ENCODE measurements around the gene CUBN.

CUBN gene

DNA sequence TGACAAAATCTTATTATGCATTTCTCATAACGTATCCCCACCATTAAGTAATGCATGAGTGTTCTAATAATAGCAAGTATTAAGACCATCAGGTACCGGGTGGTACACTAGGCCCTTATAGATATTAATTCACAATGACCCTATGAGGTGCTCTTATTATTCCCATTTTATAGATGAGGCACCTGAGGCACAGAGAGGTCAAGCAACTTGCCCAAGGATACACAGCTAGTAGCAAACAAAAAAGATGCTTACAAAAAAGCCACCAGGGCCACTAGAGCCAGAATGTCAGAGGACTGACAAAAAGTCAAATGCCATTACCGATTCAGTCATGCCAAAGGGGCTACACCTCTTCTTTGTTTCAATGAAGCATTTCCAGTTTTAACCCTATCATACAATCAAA is 318.3 kb downstream of the CUBN start:
- no peak overlapping the region for H3K4me3 ChIP-seq (ENCODE audit: extremely low read depth, insufficient read depth, low read length, poor library complexity, severe bottlenecking)
- WGBS, 2 experiments (ENCODE audit: insufficient coverage in 2 of 2) = 45 to 74% methylated on average over 1 to 3 of the region's 3 CpGs
- H3K9me3 ChIP-seq (ENCODE audit: control insufficient read depth, low read length) = no peaks in the 10 kb centered on the region
- no peaks in the 10 kb centered on the region for H3K4me1 ChIP-seq (ENCODE audit: control insufficient read depth, insufficient read depth, low read length, poor library complexity, severe bottlenecking)
- no peak overlapping the region for H3K27ac ChIP-seq (ENCODE audit: low read depth, low read length, severe bottlenecking)
- peaks cover 36% of the 10 kb centered on the region for H3K36me3 ChIP-seq (ENCODE audit: control insufficient read depth, insufficient read depth, low read length)

DNA sequence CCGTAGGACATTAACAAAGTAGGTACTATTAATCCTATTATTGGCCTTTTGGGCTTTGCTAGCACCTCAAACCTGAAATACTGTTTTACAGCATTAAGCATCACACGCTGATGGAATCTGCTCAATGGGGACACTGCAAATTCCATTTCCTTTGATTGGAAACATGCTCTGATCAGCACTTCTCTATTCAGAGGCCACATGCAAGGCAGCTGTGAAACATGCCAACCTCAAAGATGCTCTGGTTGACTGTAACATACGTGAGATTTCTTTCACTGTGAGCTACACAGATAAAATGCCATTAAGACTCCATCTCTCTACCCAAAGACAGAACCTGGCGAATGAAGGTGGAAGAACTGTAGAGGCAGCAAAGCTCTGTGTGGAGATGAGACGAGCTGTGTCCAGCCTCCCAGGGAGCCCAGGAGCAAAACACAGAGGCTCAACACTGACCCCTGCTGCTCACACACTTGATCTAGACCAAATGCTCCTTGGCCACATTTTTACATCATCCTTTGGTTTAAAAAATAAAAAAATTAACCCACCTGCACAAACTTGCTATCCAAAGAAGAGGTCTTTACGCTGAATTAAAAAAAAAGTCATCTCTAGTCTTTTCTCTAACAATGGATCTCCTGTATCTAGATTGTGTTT is 320.4 kb downstream of the CUBN start:
- WGBS, 2 experiments (ENCODE audit: insufficient coverage in 2 of 2) = 82 to 97% methylated on average over 3 to 4 of the region's 6 CpGs
- no peaks in the 10 kb centered on the region for H3K4me1 ChIP-seq (ENCODE audit: control insufficient read depth, insufficient read depth, low read length, poor library complexity, severe bottlenecking)
- no peak overlapping the region for H3K27ac ChIP-seq (ENCODE audit: low read depth, low read length, severe bottlenecking)
- H3K9me3 ChIP-seq (ENCODE audit: control insufficient read depth, low read length) = no peaks in the 10 kb centered on the region
- peaks cover 39% of the 10 kb centered on the region for H3K36me3 ChIP-seq (ENCODE audit: control insufficient read depth, insufficient read depth, low read length)
- H3K4me3 ChIP-seq (ENCODE audit: extremely low read depth, insufficient read depth, low read length, poor library complexity, severe bottlenecking) = no peak overlapping the region

DNA sequence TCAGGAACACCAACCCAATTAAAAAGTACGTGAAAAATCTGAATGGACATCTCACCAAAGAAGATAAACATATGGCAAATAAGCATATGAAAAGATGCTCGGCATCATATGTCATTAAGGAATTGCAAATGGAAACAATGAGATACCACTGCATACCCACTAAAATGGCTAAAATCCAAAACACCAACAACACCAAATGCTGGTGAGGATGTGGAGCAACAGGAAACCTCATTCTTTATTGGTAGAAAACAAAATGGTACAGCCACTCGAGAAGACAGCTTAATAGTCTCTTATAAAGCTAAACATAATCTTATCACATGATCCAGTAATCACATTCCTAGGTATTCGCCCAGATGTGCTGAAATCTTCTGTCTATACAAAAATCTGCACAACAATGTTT is 325.5 kb downstream of the CUBN start:
- no peak overlapping the region for H3K27ac ChIP-seq (ENCODE audit: low read depth, low read length, severe bottlenecking)
- H3K4me1 ChIP-seq (ENCODE audit: control insufficient read depth, insufficient read depth, low read length, poor library complexity, severe bottlenecking) = no peaks in the 10 kb centered on the region
- H3K36me3 ChIP-seq (ENCODE audit: control insufficient read depth, insufficient read depth, low read length) = peaks cover 15% of the 10 kb centered on the region
- 80 to 94% methylated on average over 2 to 3 of the region's 4 CpGs for WGBS, 2 experiments (ENCODE audit: insufficient coverage in 2 of 2)
- H3K4me3 ChIP-seq (ENCODE audit: extremely low read depth, insufficient read depth, low read length, poor library complexity, severe bottlenecking) = no peak overlapping the region
- H3K9me3 ChIP-seq (ENCODE audit: control insufficient read depth, low read length) = no peaks in the 10 kb centered on the region

DNA sequence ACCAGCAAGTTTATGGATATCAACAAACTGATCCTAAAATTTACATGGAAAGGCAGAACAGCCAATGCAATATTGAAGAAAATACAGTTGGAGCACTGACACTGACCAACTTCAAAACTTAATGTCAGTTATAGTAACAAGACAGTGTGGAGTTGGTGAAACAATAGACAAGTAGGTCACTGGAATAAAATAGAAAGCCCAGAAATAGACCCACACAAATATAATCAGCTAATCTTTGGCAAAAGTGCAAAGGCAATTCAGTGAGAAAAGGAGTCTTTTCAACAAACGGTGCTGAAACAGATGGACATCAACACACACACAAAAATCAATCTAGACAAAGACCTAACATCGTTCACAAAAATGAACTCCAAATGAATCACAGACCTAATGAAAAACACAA is 326.1 kb downstream of the CUBN start:
- no peaks in the 10 kb centered on the region for H3K9me3 ChIP-seq (ENCODE audit: control insufficient read depth, low read length)
- H3K4me3 ChIP-seq (ENCODE audit: extremely low read depth, insufficient read depth, low read length, poor library complexity, severe bottlenecking) = no peak overlapping the region
- no peak overlapping the region for H3K27ac ChIP-seq (ENCODE audit: low read depth, low read length, severe bottlenecking)
- H3K36me3 ChIP-seq (ENCODE audit: control insufficient read depth, insufficient read depth, low read length) = peaks cover 10% of the 10 kb centered on the region
- no CpG with 5 or more reads among the region's 2 CpGs for WGBS, 2 experiments (ENCODE audit: insufficient coverage in 2 of 2)
- no peaks in the 10 kb centered on the region for H3K4me1 ChIP-seq (ENCODE audit: control insufficient read depth, insufficient read depth, low read length, poor library complexity, severe bottlenecking)

DNA sequence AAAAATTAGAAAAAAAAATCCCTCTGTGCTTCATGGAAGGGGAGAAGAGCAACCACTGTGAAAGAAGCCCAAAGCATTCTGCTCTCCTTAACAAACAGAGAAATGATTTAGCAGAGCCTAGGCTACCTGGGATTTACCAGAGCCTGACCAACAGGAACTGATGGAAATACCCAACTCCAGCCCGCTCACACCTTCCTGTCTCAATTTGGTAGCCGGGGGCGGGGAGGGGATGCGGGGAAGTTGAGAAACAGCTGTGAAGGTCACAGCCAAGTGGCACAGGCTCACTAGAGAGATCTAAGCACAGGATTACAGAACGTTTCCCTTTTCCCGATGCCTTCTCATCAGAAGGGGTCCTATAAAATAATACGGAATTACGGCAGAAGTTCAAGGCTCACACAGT is 330.0 kb downstream of the CUBN start:
- H3K4me1 ChIP-seq (ENCODE audit: control insufficient read depth, insufficient read depth, low read length, poor library complexity, severe bottlenecking) = no peaks in the 10 kb centered on the region
- 85 to 94% methylated on average over 5 to 7 of the region's 8 CpGs for WGBS, 2 experiments (ENCODE audit: insufficient coverage in 2 of 2)
- no peaks in the 10 kb centered on the region for H3K9me3 ChIP-seq (ENCODE audit: control insufficient read depth, low read length)
- no peak overlapping the region for H3K27ac ChIP-seq (ENCODE audit: low read depth, low read length, severe bottlenecking)
- no peak overlapping the region for H3K4me3 ChIP-seq (ENCODE audit: extremely low read depth, insufficient read depth, low read length, poor library complexity, severe bottlenecking)
- peaks cover under 1% of the 10 kb centered on the region for H3K36me3 ChIP-seq (ENCODE audit: control insufficient read depth, insufficient read depth, low read length)

DNA sequence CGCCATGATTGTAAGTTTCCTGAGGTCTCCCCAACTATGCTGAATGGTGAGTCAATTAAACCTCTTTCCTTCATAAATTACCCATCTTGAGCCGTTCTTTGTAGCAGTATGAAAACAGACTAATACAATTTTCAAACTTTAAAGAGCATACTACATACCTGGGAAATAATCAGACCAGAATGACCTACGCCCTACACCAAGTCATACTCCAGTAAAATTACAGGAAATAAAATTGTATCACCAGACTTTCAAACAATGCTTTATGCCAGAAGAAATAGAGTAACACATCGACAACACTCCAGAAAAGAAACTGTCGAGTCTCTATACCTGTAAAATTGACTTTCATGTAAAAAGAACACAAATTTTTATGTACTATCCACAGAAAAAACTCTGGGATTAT is 331.0 kb downstream of the CUBN start:
- Histone ChIP-seq H3K36me3 (ENCODE audit: control insufficient read depth, insufficient read depth, low read length) (peaks cover 9% of the 10 kb centered on the region), H3K27ac (ENCODE audit: low read depth, low read length, severe bottlenecking) (no peak overlapping the region), H3K9me3 (ENCODE audit: control insufficient read depth, low read length) (no peaks in the 10 kb centered on the region), H3K4me1 (ENCODE audit: control insufficient read depth, insufficient read depth, low read length, poor library complexity, severe bottlenecking) (no peaks in the 10 kb centered on the region), H3K4me3 (ENCODE audit: extremely low read depth, insufficient read depth, low read length, poor library complexity, severe bottlenecking) (no peak overlapping the region)
- WGBS, 2 experiments (ENCODE audit: insufficient coverage in 2 of 2) = 92 to 100% methylated on average over 2 to 4 of the region's 5 CpGs

DNA sequence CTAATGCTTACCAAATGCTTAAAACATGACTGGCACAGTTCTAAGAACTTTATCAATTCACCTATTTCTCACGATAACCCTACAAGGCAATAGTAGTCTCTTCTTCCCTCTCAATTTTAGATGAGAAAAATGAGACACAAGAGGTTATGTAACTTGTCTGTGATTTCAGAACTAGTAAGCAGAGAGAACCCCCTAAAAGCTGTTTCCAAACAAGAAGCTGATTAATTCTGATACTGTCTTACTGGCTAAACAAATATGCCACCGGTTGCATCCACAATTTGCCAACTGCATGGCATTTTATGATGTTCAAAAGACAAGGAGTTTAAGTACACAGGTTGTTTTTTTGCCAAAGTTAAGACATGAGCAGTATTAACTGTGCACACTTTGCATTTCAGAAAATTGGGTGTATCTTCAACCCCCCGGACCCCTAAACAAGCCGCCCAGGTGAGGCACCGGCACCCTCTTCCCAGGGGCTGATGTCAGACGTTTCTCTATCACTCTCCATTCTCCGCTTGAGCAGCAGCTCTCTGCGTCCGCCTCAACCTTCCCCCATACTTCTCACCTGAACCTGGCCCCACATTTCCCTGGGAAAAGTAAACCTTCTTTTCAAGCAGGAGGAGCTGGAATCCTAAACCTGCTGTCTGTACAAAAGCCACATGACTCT is 334.1 kb downstream of the CUBN start:
- H3K9me3 ChIP-seq (ENCODE audit: control insufficient read depth, low read length) = no peaks in the 10 kb centered on the region
- 87 to 91% methylated on average over 7 to 8 of the region's 9 CpGs for WGBS, 2 experiments (ENCODE audit: insufficient coverage in 2 of 2)
- H3K27ac ChIP-seq (ENCODE audit: low read depth, low read length, severe bottlenecking) = no peak overlapping the region
- no peak overlapping the region for H3K4me3 ChIP-seq (ENCODE audit: extremely low read depth, insufficient read depth, low read length, poor library complexity, severe bottlenecking)
- peaks cover 27% of the 10 kb centered on the region for H3K36me3 ChIP-seq (ENCODE audit: control insufficient read depth, insufficient read depth, low read length)
- H3K4me1 ChIP-seq (ENCODE audit: control insufficient read depth, insufficient read depth, low read length, poor library complexity, severe bottlenecking) = no peaks in the 10 kb centered on the region

DNA sequence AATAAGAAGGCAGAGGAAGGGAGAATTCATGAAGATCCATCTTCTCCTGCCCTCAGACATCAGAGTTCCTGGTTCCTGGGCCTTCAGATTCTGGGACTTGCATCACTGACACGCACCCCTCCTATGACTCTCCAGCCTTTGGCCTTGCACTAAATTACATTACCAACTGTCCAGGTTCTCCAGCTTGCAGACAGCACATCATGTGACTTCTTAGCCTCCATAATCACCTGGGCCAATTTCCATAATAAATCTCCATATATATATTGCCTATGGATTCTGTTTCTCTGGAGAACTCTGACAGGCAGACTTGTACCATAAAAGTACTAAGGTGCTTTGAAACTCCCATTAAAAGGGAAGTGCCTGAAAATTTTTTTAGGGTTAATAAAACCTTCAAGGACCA is 335.6 kb downstream of the CUBN start:
- Histone ChIP-seq H3K4me1 (ENCODE audit: control insufficient read depth, insufficient read depth, low read length, poor library complexity, severe bottlenecking) (no peaks in the 10 kb centered on the region), H3K9me3 (ENCODE audit: control insufficient read depth, low read length) (no peaks in the 10 kb centered on the region), H3K36me3 (ENCODE audit: control insufficient read depth, insufficient read depth, low read length) (peaks cover 28% of the 10 kb centered on the region), H3K4me3 (ENCODE audit: extremely low read depth, insufficient read depth, low read length, poor library complexity, severe bottlenecking) (no peak overlapping the region), H3K27ac (ENCODE audit: low read depth, low read length, severe bottlenecking) (no peak overlapping the region)
- 100% methylated on average over 1 of the region's 1 CpG; no CpG with 5 or more reads in 1 of the 2 experiments for WGBS, 2 experiments (ENCODE audit: insufficient coverage in 2 of 2)

DNA sequence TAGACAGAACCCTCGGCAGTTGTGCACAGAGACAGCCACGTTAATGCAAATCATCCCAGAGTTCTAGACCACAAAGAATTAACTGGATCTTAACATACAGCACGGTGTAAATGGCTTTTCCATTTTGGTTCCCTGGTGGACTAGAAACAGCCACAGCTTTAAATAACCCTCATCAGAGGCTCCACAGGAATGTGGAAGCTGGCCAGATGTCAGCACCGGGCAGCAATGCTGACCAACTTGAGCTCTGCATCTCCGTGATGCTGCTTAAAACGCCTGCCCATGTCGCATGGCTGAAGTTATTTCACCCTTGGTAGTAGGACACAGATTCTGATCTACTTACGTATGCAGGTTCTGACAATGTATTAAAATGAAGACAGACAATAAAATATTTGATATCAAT is 336.9 kb downstream of the CUBN start:
- H3K36me3 ChIP-seq (ENCODE audit: control insufficient read depth, insufficient read depth, low read length) = peaks cover 30% of the 10 kb centered on the region
- H3K4me3 ChIP-seq (ENCODE audit: extremely low read depth, insufficient read depth, low read length, poor library complexity, severe bottlenecking) = no peak overlapping the region
- no peak overlapping the region for H3K27ac ChIP-seq (ENCODE audit: low read depth, low read length, severe bottlenecking)
- 93 to 99% methylated on average over 5 to 7 of the region's 8 CpGs for WGBS, 2 experiments (ENCODE audit: insufficient coverage in 2 of 2)
- no peaks in the 10 kb centered on the region for H3K9me3 ChIP-seq (ENCODE audit: control insufficient read depth, low read length)
- H3K4me1 ChIP-seq (ENCODE audit: control insufficient read depth, insufficient read depth, low read length, poor library complexity, severe bottlenecking) = no peaks in the 10 kb centered on the region

DNA sequence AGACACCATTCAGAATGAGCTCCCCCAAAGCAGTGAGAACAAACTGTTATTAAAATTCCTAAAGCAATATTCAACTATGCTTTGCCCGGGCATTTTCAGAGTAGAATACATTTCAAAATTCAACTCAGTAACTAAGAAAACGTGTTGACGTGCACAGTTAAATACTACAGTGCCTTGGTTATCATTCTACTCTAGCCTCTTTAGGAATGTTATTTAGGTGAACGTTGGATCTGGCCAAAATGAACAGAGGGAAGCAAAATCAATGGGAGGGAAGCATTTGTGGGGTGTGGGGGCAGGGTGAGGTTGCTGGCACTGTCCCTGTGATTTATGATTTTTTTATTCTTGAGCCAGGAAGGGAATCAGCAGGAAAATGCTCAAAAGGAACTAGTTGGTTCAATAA is 339.8 kb downstream of the CUBN start:
- no peak overlapping the region for H3K27ac ChIP-seq (ENCODE audit: low read depth, low read length, severe bottlenecking)

DNA sequence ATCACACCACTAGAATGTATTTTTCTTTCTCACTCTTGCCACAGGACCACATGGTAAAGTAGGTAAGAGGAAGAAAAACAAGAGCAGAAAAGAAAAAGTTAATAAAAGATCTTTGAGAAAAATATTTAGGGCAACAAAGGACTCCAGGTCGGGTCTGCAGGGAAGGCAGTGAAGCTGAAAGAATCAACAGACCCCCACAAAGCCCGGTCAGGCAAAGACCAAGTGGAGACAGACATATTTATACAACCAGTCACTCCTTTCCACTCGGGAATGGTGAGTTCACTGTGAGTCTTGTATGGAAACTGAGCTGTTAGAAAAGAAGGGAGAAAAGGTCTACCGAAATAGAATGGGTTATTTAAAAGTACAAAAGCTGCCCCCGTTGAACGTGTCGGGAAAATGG is 340.4 kb downstream of the CUBN start:
- WGBS, 2 experiments (ENCODE audit: insufficient coverage in 2 of 2) = 81 to 82% methylated on average over 5 to 6 of the region's 7 CpGs
- H3K27ac ChIP-seq (ENCODE audit: low read depth, low read length, severe bottlenecking) = no peak overlapping the region

More for the DNA sequence above, 339.8 kb downstream of the CUBN start:
- 74 to 83% methylated on average over 2 to 3 of the region's 4 CpGs for WGBS, 2 experiments (ENCODE audit: insufficient coverage in 2 of 2)
- Histone ChIP-seq H3K4me3 (ENCODE audit: extremely low read depth, insufficient read depth, low read length, poor library complexity, severe bottlenecking) (no peak overlapping the region), H3K36me3 (ENCODE audit: control insufficient read depth, insufficient read depth, low read length) (peaks cover 41% of the 10 kb centered on the region), H3K9me3 (ENCODE audit: control insufficient read depth, low read length) (no peaks in the 10 kb centered on the region), H3K4me1 (ENCODE audit: control insufficient read depth, insufficient read depth, low read length, poor library complexity, severe bottlenecking) (no peaks in the 10 kb centered on the region)

More for the DNA sequence above, 340.4 kb downstream of the CUBN start:
- Histone ChIP-seq H3K4me3 (ENCODE audit: extremely low read depth, insufficient read depth, low read length, poor library complexity, severe bottlenecking) (no peak overlapping the region), H3K4me1 (ENCODE audit: control insufficient read depth, insufficient read depth, low read length, poor library complexity, severe bottlenecking) (no peaks in the 10 kb centered on the region), H3K36me3 (ENCODE audit: control insufficient read depth, insufficient read depth, low read length) (peaks cover 38% of the 10 kb centered on the region), H3K9me3 (ENCODE audit: control insufficient read depth, low read length) (no peaks in the 10 kb centered on the region)

Data from mesodermal cell (in vitro differentiated cells).